SK-N-SH (cell line): ENCODE data around the gene EEF2K.
A peak's percentile ranks its signal among the peaks of the same experiment; 100 is the strongest.

Source experiments
- ELF1 ChIP-seq: IDR thresholded peaks from 2 replicates; pipeline ENCODE4 v1.4.0; 2012
- GABPA ChIP-seq: IDR thresholded peaks from 2 replicates; pipeline ENCODE4 v1.4.0; 2012; ENCODE audit warnings: low read depth, mild to moderate bottlenecking
- JUND ChIP-seq: IDR thresholded peaks from 2 replicates; pipeline ENCODE4 v1.4.0; 2012
- SIN3A ChIP-seq: IDR thresholded peaks from 2 replicates; pipeline ENCODE4 v1.6.1; 2012; ENCODE audit warnings: low read depth, mild to moderate bottlenecking, low read length, moderate library complexity, borderline replicate concordance
- TF ChIP-seq, protein P1 (sequence below): IDR thresholded peaks from 2 replicates; pipeline ENCODE4 v1.6.1; 2012; ENCODE audit warnings: mild to moderate bottlenecking, low read depth, low read length, moderate library complexity
- TF ChIP-seq, protein P2 (sequence below): IDR thresholded peaks from 2 replicates; pipeline ENCODE4 v1.4.0; 2012; ENCODE audit warnings: low read depth, borderline replicate concordance
- TF ChIP-seq, protein P3 (sequence below): fragments of 200-600 bp; sonication (generic); IDR thresholded peaks from 2 replicates; pipeline ENCODE4 v1.6.1; 2017; ENCODE audit warnings: antibody characterized with exemption, mild to moderate bottlenecking, moderate library complexity

DNA sequence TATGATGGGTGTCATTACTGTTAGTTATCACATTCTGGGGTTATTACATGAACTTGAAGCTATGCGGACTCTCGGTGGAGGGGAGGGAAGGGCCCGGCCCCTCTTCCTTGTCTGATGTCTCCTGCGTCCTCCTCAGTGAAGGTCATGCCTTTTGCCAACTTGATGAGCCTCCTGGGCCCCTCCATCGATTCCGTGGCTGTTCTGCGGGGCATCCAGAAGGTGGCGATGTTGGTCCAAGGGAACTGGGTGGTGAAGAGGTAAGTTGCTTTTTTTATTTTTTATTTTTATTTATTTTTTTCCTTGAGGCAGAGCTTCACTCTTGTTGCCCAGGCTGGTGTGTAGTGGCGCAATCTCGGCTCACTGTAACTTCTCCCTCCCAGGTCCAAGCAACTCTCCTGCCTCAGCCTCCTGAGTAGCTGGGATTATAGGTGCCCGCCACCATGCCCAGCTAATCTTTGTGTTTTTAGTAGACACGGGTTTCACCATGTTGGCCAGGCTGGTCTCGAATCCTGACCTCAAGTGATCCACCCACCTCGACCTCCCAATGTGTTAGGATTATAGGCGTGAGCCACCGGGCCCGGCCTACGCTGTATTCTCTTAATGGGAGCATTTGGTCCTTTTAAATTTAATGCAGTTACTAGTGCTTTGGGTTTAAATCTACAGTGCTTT lies 112.7 kb downstream of the EEF2K start:
- TF ChIP-seq, protein P1, sequence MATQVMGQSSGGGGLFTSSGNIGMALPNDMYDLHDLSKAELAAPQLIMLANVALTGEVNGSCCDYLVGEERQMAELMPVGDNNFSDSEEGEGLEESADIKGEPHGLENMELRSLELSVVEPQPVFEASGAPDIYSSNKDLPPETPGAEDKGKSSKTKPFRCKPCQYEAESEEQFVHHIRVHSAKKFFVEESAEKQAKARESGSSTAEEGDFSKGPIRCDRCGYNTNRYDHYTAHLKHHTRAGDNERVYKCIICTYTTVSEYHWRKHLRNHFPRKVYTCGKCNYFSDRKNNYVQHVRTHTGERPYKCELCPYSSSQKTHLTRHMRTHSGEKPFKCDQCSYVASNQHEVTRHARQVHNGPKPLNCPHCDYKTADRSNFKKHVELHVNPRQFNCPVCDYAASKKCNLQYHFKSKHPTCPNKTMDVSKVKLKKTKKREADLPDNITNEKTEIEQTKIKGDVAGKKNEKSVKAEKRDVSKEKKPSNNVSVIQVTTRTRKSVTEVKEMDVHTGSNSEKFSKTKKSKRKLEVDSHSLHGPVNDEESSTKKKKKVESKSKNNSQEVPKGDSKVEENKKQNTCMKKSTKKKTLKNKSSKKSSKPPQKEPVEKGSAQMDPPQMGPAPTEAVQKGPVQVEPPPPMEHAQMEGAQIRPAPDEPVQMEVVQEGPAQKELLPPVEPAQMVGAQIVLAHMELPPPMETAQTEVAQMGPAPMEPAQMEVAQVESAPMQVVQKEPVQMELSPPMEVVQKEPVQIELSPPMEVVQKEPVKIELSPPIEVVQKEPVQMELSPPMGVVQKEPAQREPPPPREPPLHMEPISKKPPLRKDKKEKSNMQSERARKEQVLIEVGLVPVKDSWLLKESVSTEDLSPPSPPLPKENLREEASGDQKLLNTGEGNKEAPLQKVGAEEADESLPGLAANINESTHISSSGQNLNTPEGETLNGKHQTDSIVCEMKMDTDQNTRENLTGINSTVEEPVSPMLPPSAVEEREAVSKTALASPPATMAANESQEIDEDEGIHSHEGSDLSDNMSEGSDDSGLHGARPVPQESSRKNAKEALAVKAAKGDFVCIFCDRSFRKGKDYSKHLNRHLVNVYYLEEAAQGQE = no peak
- no peak for TF ChIP-seq ELF1
- TF ChIP-seq, protein P2, sequence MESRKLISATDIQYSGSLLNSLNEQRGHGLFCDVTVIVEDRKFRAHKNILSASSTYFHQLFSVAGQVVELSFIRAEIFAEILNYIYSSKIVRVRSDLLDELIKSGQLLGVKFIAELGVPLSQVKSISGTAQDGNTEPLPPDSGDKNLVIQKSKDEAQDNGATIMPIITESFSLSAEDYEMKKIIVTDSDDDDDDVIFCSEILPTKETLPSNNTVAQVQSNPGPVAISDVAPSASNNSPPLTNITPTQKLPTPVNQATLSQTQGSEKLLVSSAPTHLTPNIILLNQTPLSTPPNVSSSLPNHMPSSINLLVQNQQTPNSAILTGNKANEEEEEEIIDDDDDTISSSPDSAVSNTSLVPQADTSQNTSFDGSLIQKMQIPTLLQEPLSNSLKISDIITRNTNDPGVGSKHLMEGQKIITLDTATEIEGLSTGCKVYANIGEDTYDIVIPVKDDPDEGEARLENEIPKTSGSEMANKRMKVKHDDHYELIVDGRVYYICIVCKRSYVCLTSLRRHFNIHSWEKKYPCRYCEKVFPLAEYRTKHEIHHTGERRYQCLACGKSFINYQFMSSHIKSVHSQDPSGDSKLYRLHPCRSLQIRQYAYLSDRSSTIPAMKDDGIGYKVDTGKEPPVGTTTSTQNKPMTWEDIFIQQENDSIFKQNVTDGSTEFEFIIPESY = no peak
- no peak for TF ChIP-seq JUND
- TF ChIP-seq GABPA = no peak
- TF ChIP-seq SIN3A = no peak
- TF ChIP-seq, protein P3, sequence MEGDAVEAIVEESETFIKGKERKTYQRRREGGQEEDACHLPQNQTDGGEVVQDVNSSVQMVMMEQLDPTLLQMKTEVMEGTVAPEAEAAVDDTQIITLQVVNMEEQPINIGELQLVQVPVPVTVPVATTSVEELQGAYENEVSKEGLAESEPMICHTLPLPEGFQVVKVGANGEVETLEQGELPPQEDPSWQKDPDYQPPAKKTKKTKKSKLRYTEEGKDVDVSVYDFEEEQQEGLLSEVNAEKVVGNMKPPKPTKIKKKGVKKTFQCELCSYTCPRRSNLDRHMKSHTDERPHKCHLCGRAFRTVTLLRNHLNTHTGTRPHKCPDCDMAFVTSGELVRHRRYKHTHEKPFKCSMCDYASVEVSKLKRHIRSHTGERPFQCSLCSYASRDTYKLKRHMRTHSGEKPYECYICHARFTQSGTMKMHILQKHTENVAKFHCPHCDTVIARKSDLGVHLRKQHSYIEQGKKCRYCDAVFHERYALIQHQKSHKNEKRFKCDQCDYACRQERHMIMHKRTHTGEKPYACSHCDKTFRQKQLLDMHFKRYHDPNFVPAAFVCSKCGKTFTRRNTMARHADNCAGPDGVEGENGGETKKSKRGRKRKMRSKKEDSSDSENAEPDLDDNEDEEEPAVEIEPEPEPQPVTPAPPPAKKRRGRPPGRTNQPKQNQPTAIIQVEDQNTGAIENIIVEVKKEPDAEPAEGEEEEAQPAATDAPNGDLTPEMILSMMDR = peak; percentile 66
